ENCODE data around the gene GM2A.
"Not testable (repeated sequence)": the region's sequence is repeated elsewhere in the genome, so short reads cannot be mapped to it uniquely, and the experiment has no call there.

GM2A gene

GRCh38 chr5:151298063-151298855 is 45.3 kb downstream of the GM2A start:
- no peak for FAIRE-seq
- no peak for DNase-seq (ENCODE audit: insufficient read length, low spot score)
- TF ChIP-seq, protein P1, sequence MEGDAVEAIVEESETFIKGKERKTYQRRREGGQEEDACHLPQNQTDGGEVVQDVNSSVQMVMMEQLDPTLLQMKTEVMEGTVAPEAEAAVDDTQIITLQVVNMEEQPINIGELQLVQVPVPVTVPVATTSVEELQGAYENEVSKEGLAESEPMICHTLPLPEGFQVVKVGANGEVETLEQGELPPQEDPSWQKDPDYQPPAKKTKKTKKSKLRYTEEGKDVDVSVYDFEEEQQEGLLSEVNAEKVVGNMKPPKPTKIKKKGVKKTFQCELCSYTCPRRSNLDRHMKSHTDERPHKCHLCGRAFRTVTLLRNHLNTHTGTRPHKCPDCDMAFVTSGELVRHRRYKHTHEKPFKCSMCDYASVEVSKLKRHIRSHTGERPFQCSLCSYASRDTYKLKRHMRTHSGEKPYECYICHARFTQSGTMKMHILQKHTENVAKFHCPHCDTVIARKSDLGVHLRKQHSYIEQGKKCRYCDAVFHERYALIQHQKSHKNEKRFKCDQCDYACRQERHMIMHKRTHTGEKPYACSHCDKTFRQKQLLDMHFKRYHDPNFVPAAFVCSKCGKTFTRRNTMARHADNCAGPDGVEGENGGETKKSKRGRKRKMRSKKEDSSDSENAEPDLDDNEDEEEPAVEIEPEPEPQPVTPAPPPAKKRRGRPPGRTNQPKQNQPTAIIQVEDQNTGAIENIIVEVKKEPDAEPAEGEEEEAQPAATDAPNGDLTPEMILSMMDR (IDR thresholded peaks at IDR 0.05; ENCODE audit: insufficient read depth, missing control alignments), result peak; percentile 55

- FAIRE-seq (no peak), DNase-seq (ENCODE audit: insufficient read length, low spot score) (no peak)
- TF ChIP-seq, protein P1 (IDR thresholded peaks at IDR 0.05; ENCODE audit: insufficient read depth, missing control alignments), result no peak
Measured at GRCh38 chr5:151303666-151304065, 50.7 kb downstream of the GM2A start, which contains the start of gene SLC36A3. Gene SLC36A3 (minus strand): TSS chr5:151303766. CDS start chr5:151303354, 412 bp downstream.

GRCh38 chr5:151309266-151309665 is 56.3 kb downstream of the GM2A start:
- FAIRE-seq, result not testable (repeated sequence)

DNA sequence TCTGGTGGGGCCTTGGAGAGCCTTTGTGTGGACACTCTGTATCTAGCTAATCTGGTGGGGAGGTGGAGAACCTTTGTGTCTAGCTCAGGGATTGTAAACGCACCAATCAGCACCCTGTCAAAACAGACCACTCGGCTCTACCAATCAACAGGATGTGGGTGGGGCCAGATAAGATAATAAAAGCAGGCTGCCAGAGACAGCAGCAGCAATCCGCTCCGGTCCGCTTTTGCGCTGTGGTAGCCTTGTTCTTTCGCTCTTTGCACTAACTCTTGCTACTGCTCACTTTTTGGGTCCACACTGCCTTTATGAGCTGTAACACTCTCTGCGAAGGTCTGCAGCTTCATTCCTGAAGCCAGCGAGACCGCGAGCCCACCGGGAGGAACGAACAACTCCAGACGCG is 56.8 kb downstream of the GM2A start:
- not testable (repeated sequence) for FAIRE-seq; DNase-seq (ENCODE audit: insufficient read length, low spot score)

More at GRCh38 chr5:151309266-151309665, 56.3 kb downstream of the GM2A start:
- DNase-seq (ENCODE audit: insufficient read length, low spot score), result not testable (repeated sequence)

DNA sequence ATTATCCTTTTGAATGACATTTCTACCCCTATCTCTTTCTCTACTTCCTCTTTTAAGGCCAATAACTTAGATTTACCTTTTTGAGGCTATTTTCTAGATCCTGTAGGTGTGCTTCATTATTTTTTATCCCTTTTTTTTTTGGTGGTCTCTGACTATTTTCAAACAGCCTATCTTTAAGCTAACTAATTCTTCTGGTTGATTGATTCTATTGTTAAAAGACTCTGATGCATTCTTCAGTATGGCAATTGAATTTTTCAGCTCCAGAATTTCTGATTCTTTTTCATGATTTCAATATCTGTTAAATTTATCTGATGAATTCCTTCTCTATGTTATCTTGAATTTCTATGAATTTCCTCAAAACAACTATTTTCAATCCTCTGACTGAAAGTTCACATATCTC is 57.9 kb downstream of the GM2A start:
- TF ChIP-seq, protein P1 (IDR thresholded peaks at IDR 0.05; ENCODE audit: insufficient read depth, missing control alignments), result no peak
- FAIRE-seq (no peak), DNase-seq (ENCODE audit: insufficient read length, low spot score) (no peak)

GRCh38 chr5:151312756-151313324 is 59.9 kb downstream of the GM2A start:
- FAIRE-seq, result no peak
- no peak for DNase-seq (ENCODE audit: insufficient read length, low spot score)
- TF ChIP-seq, protein P1 (IDR thresholded peaks at IDR 0.05; ENCODE audit: insufficient read depth, missing control alignments), result no peak

- DNase-seq (ENCODE audit: insufficient read length, low spot score) (no peak), FAIRE-seq (no peak)
- TF ChIP-seq, protein P1 (IDR thresholded peaks at IDR 0.05; ENCODE audit: insufficient read depth, missing control alignments), result no peak
Measured at GRCh38 chr5:151313357-151313756, 60.4 kb downstream of the GM2A start.

DNA sequence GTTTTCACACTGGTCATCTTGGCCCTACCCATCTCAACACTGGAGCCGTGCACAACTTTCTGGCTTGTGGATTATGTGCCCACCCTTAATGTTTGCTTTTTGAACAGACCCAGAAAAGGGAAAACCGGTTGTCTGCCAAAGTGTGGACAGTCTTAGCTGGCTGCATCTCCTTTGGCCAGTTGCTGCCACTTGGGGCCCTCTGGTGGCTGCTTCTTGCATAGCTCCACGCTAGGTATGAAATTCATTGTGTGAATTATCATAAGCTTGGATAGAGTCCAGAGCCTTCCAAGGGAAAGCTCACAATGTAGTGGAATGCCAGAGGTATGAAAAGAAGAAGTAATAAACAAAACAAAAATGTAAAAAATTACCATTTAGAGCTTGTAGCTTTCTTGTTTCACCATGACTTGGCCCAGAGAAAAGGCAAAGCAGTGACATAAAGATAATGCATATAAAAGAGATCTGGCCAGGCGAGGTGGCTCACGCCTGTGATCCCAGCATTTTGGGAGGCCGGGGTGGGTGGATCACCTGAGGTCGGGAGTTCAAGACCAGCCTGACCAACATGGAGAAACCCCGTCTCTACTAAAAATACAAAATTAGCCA is 63.1 kb downstream of the GM2A start:
- FAIRE-seq (no peak), DNase-seq (ENCODE audit: insufficient read length, low spot score) (peak; percentile 38)
- TF ChIP-seq, protein P1 (IDR thresholded peaks at IDR 0.05; ENCODE audit: insufficient read depth, missing control alignments), result peak; percentile 72

Data from D721Med (cell line).